Activated naive CD4-positive, alpha-beta T cell treated with Interleukin-2 at 50 U/mL for 16 hours (primary cell): Measurements from ENCODE around the gene DOLPP1.
"Not testable (repeated sequence)": the region's sequence is repeated elsewhere in the genome, so short reads cannot be mapped to it uniquely, and the experiment has no call there.

ENCODE experiments used
- DNase-seq: peaks from one replicate; pipeline ENCODE4 v3.0.0-alpha.2; 2020

DOLPP1 gene, protein sequence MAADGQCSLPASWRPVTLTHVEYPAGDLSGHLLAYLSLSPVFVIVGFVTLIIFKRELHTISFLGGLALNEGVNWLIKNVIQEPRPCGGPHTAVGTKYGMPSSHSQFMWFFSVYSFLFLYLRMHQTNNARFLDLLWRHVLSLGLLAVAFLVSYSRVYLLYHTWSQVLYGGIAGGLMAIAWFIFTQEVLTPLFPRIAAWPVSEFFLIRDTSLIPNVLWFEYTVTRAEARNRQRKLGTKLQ

DNA sequence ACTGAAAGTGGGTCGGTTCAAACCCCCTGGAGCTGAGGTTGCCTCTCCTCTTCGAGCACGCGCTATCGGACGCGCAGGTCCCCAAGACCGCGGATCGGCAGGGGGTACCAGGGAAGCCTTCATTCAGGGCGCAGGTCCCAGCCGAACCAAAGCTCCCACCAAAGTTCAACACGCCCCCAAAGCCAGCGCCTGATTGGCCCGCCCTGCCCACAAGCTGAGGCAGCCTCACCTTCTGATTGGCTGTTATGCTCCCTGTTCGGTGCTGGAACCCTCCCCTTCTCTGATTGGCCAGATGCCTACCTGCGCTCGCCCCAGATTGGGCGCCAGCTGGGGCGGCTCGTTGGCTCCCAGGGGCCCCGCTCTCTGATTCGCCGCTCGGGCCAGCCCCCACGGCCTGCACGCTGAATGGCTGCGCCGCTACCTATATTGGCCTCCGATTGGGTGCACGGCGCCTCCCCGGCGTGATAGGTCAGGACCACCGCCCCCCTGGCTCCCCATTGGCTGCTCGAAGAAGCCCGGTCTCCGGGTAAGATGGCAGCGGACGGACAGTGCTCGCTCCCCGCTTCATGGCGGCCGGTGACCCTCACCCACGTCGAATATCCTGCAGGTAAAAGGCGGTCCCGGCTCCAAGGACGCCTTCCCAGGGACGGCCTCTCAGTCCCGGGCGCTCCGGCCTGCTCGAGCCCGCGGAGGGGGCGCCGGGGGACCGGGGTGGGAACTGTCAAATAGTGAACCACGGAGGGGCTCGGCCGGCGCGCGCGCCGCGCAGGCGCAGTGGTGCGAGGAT lies at the start of gene DOLPP1:
Gene DOLPP1, plus strand, starts transcription at position 511 of the 787 bp plus-strand sequence. Its CDS starts 21 bp downstream, at position 532.
- DNase-seq, result peak; percentile 99

DNA sequence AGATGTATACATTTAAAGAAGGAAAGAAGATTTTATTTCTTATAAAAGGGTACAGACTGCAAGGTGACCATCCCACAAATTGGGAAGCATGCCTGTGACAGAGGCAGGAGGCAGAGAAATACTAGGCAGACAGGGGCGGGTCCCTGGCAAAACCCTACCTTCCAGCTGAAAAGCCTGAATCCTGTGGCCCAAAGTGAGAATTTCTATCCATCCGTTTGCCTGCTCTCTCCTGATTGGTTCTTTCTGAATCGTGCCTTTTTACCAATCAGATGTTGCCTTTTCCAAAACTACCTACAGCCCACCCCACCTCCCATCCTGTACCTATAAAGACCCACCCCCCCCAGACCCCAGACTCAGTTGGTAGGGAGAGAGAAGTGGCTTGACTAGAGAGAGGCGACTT lies 49.4 kb upstream of the DOLPP1 start:
- no peak for DNase-seq

DNA sequence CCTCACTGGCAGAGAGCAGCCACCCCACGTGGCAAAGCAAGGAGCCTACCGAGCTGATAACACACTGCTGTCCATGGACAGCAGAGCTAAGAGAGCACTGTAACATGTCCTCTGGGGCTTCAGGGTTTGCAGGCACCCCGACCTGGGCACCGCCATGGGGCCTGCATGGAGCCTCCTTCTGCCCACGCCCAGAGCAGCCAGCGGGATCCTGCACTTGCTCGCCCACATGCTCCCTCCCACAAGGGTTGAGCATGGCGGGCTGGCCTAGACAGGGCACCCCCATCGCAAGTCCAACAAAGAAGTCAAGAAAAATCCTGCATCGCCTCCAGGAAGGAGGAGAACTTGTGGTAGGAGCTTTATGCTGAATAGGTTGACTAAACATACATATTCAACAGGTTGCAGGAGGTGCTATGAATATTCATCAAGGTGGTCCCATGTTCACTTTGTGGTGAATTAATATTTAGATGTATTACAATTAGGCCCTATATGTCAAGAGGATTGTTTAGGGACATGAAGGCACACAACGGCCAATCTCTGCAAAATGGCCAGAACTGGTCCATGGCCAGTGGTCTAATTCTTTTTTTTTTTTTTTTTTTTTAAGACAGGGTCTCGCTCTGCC lies 48.3 kb upstream of the DOLPP1 start:
- no peak for DNase-seq

DNA sequence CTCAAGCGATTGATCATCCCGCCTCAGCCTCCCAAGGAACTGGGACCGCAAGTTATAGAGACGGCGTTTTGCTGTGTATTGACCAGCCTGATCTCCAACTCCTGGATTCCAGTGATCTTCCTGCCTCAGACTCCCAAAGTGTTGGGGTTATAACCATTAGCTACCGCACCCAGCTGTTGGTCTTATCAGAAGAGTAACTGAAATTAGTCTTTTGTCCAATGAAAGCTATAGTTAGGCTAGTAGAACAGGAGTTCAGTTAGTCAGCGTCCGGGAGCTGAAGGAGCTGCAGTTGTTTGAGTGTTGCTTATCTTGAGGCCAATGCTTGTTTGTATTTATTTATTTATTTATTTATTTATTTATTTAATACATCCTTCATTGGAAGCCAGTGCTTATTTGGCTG lies 47.7 kb upstream of the DOLPP1 start:
- DNase-seq, result no peak

- DNase-seq, result not testable (repeated sequence)
Measured at GRCh38 chr9:129035838-129036237, 45.1 kb upstream of the DOLPP1 start.

DNA sequence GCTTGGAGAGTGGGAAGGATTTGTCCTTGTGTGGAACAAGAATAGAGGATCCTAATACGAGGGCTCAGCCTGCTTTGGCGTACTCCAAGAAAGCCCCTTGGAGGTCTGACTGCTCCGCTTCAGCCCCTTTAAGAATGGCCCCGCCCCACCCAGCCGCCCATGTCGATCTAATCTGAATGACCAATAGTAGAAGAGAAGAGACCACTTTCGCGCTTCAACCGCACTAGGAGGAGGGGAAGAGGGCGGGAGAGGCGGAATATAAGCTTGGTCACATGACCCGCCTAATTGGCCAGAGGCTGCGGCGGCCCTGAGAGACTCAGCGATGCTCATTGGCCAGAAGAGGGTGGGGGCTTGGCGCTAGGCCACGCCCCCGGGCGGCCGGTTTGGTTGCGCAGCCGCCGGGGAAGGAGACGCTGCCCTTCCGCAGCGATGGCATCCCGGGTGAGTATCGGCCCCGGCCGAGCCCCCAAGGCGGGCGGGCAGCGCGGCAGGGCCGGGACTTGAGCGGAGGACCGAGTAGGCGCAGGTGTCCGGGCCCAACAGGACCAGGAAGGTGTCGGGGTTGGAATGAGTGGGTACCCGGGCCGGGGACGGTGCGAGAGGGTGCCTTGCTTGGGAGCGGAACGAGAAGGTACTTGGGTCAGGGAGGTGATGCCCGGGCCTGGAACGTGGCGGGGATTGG lies 44.5 kb upstream of the DOLPP1 start, which contains the start of gene MIGA2:
Gene MIGA2, plus strand, starts transcription at position 386 of the 682 bp plus-strand sequence. CDS start 3,969 bp downstream, outside the sequence.
- peak; percentile 95 for DNase-seq

GRCh38 chr9:129036923-129037766 lies 43.8 kb upstream of the DOLPP1 start:
- DNase-seq, result no peak

DNA sequence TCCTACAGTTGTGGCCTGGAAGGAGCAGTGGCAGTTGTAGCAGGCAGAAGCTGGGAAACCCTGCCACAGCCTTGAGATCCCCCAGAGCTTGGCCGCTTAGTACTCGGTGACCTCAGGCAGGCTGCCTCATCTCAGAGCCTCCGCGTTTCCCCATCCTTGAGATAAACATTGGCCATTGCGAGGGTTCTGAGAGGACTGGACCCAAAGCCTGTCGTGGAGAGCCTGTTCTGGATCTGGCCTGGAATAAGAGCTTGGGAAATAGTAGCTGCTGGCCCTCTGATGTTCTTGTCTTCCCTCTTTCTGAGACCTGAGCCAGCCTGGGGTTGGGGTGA lies 43.2 kb upstream of the DOLPP1 start:
- DNase-seq, result no peak

DNA sequence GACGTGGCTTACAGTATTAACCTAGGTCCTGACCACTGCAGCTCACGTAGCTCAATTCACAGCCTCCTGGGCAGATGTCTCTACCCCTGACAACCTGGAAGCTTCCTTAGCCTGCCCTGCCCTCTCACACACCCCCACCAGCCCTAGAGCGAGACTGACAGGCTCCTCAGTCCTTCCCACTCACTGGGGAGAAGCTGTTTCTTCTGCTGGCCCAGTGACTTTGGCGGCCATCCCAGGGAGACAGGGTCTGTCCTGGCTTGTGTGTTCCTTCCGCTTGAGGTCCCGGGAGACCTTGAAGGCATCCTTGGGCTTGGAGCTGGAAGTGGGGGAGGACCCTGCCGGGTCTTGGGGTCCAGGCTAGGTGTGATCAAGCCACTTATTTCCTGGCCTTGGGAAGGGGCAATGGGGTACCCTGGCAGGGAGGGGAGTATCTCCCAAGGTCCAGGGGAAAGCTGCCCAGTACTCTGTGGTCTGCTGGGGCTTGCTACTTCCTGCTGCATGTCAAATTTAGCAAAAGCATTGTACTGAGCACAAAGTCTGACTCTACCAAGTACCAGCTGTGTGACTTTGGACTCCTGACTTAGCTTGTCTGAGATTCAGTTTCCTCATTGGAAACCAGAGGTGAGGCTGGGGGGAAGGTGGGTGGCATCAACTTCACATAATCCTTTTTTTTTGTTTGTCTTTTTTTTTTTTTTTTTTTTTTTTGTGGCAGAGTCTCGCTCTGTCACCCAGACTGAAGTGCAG lies 42.6 kb upstream of the DOLPP1 start:
- no peak for DNase-seq

DNA sequence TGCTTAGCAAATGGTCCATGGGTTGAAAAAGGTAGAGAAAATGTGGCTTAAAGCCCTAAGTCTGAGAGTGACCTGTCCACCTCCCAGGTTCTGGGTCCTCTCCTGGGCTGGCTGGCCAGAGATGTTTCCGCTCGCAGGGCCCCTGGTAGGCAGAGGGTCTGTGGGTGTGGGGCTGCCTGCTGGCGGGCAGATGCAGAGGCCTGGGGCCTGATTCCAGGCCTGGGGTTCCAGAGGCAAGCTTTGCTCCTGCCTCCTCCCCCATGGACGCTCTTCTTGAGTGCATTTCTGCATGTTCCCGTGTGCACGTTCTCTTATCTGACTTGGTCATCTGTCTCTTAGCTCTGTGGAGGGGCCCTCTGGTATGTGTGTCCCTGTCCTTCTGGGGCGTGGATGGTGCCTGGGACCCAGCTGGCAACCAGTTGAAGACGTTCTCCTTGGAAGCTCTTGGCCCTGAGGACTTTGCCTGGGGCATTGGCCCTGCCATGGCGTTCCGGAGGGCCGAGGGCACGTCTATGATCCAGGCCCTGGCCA lies 40.7 kb upstream of the DOLPP1 start:
- no peak for DNase-seq

DNA sequence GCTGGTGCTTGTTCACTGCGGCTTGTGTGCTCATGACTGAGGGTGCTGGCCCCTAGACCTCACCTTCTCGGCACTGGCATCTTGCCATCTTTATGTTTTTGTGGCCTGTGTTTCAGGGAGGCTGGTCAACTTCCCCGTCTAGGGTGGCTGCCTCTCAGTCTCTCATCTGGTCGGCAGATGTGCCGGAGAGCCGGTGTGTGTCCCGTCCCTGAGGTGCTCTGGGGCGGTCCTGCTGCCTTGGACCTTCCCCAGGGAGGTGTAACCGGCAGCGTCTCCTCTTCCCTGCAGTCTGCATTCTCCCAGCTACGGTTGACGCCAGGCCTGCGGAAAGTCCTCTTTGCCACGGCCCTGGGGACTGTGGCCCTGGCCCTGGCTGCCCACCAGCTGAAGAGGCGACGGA lies 38.9 kb upstream of the DOLPP1 start:
- no peak for DNase-seq

DNA sequence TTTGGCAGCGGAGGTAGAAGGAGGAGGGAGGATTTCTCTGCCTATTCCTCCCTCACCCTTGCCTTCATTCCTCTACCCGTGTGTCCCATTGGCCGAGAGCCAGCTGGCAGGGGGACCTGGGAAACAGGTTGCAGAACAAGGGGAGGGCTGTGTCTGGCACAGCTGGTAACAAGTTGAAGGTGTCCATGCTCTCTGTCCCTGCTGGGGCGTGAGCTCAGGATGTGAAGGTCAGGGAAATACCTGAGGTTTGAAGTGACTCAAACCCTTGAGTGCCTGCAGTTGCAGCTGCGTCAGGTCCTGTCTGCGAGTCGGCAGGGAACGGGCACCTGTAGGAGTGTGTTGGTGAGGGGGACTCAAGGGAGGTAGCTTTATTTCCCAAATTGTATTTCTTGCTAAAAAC lies 28.3 kb upstream of the DOLPP1 start:
- no peak for DNase-seq

DNA sequence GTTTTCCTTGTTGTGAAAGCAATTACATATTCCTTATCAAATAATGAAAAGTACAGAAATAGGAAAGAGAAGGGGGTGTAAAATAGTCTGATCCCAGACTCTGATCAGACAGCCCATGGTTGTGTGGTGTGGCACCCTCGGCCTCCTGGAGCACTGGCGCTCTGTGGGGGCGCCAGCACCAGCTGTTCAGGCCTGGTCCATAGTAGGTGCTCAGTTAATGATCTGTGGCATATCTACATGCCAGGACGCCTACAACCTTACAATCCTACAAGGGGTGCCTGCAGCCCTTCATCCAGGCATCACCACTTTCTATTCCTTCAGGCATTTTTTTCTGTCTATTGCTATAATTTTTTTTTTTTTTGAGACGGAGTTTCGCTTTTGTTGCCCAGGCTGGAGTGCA lies 27.9 kb upstream of the DOLPP1 start:
- no peak for DNase-seq

- no peak for DNase-seq
Measured at GRCh38 chr9:129054163-129054851, 26.6 kb upstream of the DOLPP1 start.

GRCh38 chr9:129058965-129059795 lies 21.7 kb upstream of the DOLPP1 start:
- DNase-seq, result no peak

GRCh38 chr9:129059796-129060785 lies 20.8 kb upstream of the DOLPP1 start:
- DNase-seq, result no peak

DNA sequence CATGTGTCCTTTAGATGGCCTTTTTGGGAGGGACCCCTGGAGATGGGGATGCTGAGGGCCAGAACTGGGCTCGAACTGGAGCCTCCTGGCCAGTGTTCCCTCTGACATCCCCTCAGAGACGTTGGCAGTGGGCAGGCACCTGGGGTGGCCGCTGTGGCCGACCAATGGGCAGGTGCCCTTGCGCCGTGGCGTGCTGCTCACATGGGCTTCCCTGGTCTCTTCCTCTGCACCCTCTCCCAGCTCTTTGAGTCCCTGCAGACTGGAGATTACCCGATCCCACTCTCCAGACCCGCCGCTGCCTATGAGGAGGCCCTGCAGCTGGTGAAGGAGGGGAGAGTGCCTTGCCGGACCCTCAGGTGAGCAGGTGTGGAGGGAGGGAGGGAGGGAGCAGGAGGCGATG lies 19.9 kb upstream of the DOLPP1 start:
- no peak for DNase-seq

DNA sequence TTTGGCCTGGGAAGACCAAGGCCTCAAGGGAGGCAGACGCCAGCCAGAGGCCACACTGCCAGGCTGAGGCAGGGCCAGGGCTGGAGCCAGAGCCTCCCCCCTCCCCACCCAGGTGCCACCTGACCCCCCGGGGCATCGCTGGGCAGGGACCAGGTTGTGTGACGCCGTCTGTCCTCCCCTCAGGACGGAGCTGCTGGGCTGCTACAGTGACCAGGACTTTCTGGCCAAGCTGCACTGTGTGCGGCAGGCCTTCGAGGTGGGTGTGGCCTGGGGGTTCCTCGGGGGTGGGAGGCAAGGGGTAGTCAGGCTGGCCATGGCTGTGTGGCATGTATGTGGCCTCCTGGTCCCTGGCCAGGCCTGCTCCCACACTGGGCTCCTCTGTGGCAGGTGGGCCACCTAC lies 17.9 kb upstream of the DOLPP1 start:
- DNase-seq, result no peak

- no peak for DNase-seq
Measured at GRCh38 chr9:129064499-129064908, 16.4 kb upstream of the DOLPP1 start.
